Activated CD8-positive, alpha-beta memory T cell treated with anti-CD3 and anti-CD28 coated beads for 4 hours (primary cell): Measurements from ENCODE around the gene TTC34.
"Not testable (repeated sequence)": the region's sequence is repeated elsewhere in the genome, so short reads cannot be mapped to it uniquely, and the experiment has no call there.

ENCODE experiments used
- DNase-seq, 2 donors: peaks; one replicate each; pipeline ENCODE4 v3.0.0-alpha.2; 2020; ENCODE audit warnings: low read depth in 2 of 2

The TTC34 gene

DNA sequence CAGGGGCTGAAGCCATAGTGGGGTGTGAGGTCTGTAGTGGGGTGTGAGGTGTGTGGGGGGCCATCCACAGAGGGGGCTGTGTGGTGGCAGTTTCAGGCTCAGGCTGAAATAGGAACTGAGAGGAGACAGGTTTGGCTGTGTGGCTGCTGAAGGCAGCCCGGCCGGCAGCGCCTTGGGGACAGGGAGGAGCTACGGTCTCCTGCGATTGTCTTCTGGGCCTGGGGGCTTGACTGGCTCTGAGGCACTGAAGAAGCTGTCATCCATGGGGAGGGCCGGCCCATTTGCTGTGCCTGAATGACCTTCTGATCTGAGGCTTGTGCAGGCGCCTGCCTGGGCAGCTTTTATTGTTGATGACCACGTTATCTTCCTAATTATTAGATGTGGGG, 10.0 kb upstream of the TTC34 start:
- DNase-seq, result no peak

- DNase-seq, result no peak
Measured at GRCh38 chr1:2810899-2811532, 9.5 kb upstream of the TTC34 start.

- DNase-seq, result no peak
Measured at GRCh38 chr1:2810281-2810680, 8.8 kb upstream of the TTC34 start.

- DNase-seq, result no peak
Measured at GRCh38 chr1:2809656-2810055, 8.2 kb upstream of the TTC34 start.

DNA sequence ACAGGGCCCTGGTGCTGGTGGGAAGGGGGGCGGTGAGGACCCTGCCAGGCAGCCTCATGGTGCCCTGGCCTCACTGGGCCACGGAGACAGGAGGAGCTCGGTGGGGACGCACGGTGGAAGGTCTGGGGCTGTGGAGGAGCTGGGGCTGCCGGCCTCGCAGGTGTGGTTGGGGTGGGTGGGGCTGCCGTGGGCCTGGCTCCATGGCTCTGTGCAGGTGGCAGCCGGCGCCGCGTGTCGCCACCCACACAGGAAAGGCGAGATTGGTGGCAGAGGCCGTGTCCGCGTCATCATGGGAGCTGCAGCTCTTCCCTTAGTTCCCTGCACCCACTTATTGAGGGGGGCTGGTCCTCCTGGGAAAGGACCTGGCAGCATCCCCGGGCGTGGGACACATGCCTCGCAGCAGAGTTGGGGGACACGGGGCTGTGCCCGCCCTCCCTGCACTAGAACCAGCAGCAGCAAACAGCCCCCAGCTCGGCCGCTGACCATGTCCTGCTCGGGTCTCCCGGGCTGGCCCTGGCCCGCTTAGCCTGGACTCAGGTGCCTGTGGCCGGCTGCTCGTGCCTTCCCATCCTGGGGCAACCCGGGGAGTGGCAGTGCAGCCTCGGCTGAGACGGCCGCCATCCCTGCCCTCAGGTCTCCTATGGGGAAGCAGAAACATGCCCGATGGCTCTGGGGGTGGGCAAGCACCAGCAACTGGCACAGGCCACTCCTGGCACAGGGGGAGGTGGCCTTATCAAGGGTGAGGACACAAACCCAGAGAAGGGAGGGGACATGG, 7.5 kb upstream of the TTC34 start:
- DNase-seq, result no peak

DNA sequence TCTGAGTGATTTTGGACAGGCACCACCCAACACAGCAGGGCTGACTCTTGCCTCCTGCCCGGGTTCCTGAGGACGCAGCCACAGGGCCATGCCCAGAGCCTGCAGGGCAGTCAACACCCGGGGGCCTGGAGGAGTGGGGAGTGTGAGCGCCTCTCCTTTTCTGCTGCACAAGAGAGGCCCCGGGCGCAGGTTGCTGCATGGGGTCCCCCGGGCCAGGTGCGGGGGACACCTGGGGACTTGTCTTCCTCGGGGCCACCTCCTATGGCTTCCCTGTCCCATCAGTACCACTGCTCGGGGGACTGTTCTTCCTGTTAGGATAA, 6.9 kb upstream of the TTC34 start:
- DNase-seq, result no peak

DNA sequence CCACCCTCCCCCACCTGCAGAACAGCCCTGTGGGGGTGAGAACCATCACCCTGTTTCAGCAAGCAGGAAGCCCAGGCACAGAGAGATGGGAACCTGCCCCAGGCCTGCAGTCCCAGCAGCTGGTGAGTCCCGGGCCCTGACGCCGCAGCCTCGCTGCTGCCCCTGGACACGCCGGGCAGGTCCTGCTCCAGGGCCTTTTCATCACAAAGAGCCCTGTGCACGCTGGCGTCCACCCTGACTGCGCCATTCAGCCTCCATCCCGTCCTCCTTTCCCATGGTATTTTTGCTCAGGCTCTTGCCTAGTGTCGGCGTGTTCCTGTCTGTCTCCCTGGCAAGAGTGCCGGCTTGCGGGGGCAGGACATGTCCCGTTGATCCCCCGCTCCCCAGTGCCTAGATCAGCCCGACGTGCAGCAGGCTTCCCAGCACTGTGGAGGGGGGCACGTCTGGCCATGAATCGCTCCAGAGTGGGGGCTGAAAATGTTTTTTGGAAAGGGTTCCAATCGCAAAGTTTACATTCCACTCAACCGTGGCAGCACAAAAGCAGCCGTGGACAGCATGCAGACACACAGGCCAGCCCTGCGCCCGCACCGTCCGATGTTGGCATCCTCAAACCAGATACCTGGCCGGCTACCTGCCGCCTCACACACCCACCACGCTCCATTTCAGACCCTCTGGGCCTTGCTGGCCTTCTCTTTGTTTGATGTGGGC, 6.3 kb upstream of the TTC34 start:
- no peak for DNase-seq

GRCh38 chr1:2807036-2807435, 5.5 kb upstream of the TTC34 start:
- no peak for DNase-seq

- DNase-seq, result no peak
Measured at GRCh38 chr1:2806591-2806990, 5.1 kb upstream of the TTC34 start.

- DNase-seq, result no peak
Measured at GRCh38 chr1:2805801-2806430, 4.4 kb upstream of the TTC34 start.

DNA sequence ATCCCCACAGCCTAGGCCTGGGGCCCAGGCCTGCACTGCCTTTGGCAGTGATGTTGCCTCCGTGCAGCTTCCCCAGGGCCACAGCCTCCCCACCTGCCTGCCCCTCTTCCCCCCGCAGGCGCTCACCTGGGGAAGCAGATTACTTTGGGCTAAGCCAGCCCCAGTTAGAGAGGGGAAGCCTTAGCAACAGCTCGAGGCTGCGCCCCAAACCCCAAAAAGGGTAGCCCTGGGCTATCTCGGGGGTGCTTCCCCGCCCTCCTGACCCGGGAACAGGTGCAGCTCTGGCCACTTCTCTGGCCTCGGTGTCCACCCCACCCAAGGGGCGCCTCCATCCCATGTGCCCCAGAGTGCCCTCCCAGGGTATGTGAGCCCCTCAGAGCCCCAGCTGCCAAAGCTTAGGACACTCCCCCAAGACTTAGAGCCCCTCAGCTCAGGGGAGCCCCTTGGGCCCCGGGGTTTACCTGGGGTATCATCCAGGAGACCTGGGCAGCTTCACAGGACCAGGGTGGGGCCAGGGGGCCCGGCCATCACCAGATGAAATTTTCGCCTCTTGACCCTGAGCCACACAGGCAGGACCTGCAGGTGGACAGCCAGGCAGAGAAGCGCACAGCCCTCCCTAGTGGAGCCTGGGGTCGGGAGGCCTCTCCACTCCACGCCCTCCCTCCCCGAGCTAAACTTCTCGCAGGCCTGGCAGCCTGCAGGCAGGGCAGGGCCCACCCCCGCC, 3.3 kb upstream of the TTC34 start:
- DNase-seq, result no peak

GRCh38 chr1:2803931-2804627, 2.6 kb upstream of the TTC34 start:
- no peak for DNase-seq

DNA sequence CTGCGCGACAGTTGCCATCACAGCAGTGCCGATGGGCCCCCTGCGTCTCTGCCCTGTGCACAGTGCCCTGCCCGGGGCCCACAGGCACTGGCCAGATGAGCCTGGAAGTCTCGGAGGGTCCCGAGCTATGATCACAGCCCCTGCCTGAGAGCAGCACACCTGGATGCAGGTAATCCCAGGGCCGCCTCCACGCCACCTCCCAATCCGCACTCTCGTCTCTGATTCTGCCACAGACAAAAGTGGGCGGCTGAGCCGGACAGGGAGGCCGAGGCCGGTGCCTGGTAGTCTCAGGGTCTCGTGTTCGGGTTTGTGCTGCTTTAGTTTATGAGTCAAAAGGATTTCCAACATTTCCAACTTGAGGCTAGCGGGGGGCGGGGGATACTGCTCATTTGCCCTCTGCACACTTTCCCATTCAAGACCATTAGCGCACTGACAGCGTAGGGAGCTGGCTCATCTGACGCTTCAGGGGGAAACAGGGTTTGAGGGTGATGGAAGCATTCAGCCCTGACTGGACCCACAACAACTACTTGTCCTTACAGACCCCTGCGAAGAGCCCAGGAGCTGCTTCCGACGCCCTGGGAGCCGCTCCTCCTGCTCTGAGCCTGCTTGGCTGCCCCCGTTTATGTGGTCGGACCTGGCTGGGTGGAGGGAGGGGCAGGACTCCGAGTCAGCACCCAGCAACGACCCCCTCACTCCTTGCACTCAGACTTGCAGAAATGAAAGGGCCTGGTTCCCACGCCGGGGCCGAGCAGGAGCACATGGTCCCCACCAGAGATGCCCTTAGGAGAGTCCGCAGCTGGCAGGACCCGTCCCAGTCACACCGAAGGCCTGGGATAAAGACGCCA, 1.8 kb upstream of the TTC34 start:
- DNase-seq, result no peak

DNA sequence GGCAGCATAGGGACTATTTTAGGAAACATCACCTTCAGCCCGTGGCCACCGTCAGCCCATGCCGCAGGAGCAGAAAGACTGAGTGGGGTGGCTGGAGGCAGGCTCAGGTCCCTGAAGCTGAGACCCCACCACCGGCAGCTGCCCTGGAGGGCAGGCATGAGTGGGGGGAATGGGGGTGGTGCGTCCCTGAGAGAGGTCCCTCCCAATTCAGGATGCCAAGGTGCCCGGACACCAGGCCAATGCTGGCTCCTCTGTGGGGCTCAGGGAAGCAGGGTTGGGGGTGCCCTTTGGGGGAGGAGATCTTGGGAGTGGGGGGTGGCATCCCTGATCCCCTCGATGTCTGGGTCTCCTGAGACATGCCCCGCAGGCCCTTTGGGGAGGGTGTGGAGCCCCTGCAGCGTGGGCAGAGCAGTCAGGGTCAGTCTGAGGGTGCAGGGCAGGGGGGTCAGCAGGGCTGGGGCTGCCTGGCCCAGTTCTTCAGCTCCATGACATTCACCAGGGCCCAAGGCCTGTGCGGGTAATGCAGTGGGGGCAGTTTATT, 998 bp upstream of the TTC34 start:
- DNase-seq, result no peak

GRCh38 chr1:2801046-2801445, 447 bp downstream of the TTC34 start:
- DNase-seq, result no peak

DNA sequence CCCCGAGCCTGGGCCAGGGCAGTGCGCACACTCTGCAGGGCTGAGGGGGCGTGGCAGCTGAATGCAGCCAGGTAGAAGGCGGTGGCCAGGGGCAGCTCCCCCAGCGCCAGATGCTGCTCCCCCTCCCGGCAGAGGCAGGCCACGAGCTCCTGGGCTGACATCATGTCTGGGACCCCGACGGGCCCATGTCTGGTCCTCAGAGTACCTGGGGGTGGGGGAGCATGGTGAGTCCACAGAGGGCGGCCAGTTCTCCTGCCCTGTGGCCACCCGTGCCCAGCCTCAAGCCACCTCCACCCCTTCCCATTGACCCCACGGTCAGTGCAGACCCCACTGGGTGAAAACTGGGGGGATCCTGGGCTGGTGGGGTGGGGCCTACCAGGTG, 838 bp downstream of the TTC34 start:
- DNase-seq, result no peak

DNA sequence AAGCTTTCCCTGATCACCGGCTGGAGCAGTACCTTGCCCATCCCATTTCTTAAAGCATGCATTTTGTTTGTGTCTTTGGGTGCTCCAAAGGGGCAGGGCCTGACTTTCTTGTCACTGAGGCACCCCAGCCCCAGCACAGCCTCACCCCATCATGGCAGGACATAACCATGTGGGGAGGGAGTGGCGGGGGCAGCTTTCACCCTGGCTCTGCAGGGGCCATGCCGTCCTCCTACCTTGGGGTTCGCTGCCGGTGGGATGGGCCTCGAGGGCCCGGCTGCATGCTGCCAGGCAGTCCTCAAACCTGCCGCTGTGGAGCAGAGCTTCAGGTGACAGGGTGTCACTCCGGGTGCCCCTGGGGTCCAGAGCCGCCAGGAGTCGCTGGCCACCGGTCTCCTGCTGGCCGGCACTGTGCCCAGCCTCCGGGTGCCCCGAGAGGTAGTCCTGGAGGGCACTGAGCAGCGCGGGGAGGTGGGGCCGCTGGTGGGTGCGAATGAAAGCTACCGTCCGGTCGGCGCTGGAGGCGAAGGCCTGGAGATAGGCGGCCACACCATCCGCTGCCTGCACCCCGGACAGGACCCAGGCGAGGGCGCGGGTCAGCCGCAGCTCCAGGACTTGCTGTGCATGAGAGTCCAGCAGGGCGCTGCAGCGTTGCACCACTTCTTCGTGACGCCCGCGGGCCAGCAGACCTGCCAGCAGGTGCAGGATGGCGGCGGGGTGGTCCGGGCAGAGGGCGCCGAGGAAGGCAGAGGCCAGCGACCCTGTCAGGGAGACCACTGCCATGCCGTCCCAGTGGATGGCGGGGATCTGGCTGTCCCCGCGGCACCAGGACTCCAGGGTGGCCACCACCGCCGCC, 1.5 kb downstream of the TTC34 start:
- DNase-seq, result no peak

DNA sequence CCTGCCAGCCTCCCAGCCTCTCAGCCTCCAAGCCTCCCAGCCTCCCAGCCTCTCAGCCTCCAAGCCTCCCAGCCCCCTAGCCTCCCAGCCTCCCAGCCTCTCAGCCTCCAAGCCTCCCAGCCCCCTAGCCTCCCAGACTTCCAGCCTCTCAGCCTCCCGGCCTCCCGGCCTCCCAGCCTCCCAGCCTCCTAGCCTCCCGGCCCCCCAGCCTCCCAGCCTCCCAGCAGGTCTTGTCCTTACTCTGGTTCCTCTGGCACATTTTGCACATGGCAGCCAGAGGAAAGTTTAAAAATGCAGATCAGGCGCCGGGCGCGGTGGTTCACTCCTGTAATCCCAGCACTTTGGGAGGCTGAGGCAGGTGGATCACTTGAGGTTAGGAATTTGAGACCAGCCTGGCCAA, 2.5 kb downstream of the TTC34 start:
- not testable (repeated sequence) for DNase-seq

DNA sequence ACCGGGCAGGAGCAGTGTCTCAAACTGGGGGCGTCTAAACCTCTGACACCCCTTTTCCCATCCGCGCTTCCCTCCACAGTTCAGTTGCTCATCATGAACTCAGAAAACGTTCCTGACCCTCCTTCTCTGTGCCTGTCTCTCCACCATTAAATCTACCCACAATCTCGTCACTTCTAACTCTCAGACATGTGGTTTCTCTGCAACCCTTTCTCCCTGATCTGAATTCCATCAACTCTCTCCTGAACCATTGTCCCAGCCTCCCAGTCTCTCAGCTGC, 3.8 kb downstream of the TTC34 start:
- no peak for DNase-seq
